Kasumi-1 (cell line): ENCODE results near the gene P4HA1.

Experiments used
- DNase-seq, 2 experiments: peaks; one replicate each; lab custom pipeline; 2025; lab: John Stamatoyannopoulos, UW

The P4HA1 gene

GRCh38 chr10:73094986-73095480 is 1.6 kb downstream of the P4HA1 start:
- no peak for DNase-seq

- DNase-seq, result no peak
Measured at GRCh38 chr10:73093922-73094850, 2.5 kb downstream of the P4HA1 start.

- DNase-seq, result no peak
Measured at GRCh38 chr10:73092830-73093229, 3.8 kb downstream of the P4HA1 start.

GRCh38 chr10:73088304-73088703 is 8.4 kb downstream of the P4HA1 start:
- DNase-seq, result no peak

- no peak for DNase-seq
Measured at GRCh38 chr10:73086816-73087215, 9.8 kb downstream of the P4HA1 start.

- no peak for DNase-seq
Measured at GRCh38 chr10:73084209-73084608, 12.5 kb downstream of the P4HA1 start.

- DNase-seq, result no peak
Measured at GRCh38 chr10:73083221-73083620, 13.4 kb downstream of the P4HA1 start.

GRCh38 chr10:73079779-73080541 is 16.7 kb downstream of the P4HA1 start:
- no peak for DNase-seq

- DNase-seq, result peak; percentile 88 to 89
Measured at GRCh38 chr10:73076360-73077183, 20.1 kb downstream of the P4HA1 start.

- no peak for DNase-seq
Measured at GRCh38 chr10:73075829-73076228, 20.8 kb downstream of the P4HA1 start.

GRCh38 chr10:73073627-73074026 is 23.0 kb downstream of the P4HA1 start:
- DNase-seq, result no peak

GRCh38 chr10:73065441-73065840 is 31.2 kb downstream of the P4HA1 start:
- DNase-seq, result no peak

- DNase-seq, result no peak
Measured at GRCh38 chr10:73061743-73062142, 34.9 kb downstream of the P4HA1 start.

GRCh38 chr10:73060738-73061635 is 35.7 kb downstream of the P4HA1 start:
- DNase-seq, result peak; percentile 31 to 77

- DNase-seq, result no peak
Measured at GRCh38 chr10:73060173-73060572, 36.5 kb downstream of the P4HA1 start.

- DNase-seq, result no peak
Measured at GRCh38 chr10:73058057-73058591, 38.5 kb downstream of the P4HA1 start.

GRCh38 chr10:73054286-73054685 is 42.4 kb downstream of the P4HA1 start:
- no peak for DNase-seq

GRCh38 chr10:73053275-73053674 is 43.4 kb downstream of the P4HA1 start:
- no peak for DNase-seq

- no peak for DNase-seq
Measured at GRCh38 chr10:73044378-73045285, 52.0 kb downstream of the P4HA1 start.
